ENCODE data around the gene MRFAP1.

The MRFAP1 gene

GRCh38 chr4:6680372-6681034, 40.0 kb downstream of the MRFAP1 start:
- DNase-seq (ENCODE audit: low read depth): no peak
- peak; percentile 31 for TF ChIP-seq CTCF (conservative IDR thresholded peaks at IDR 0.05; ENCODE audit: low read depth, low read length)
- no peak overlapping the region for H3K4me3 ChIP-seq (ENCODE audit: low read depth, low read length)

GRCh38 chr4:6681191-6681590, 40.7 kb downstream of the MRFAP1 start:
- H3K4me3 ChIP-seq (ENCODE audit: low read depth, low read length): no peak overlapping the region
- TF ChIP-seq CTCF (conservative IDR thresholded peaks at IDR 0.05; ENCODE audit: low read depth, low read length): no peak
- DNase-seq (ENCODE audit: low read depth): no peak

- H3K4me3 ChIP-seq (ENCODE audit: low read depth, low read length): no peak overlapping the region
Observed at GRCh38 chr4:6682862-6683590, 42.5 kb downstream of the MRFAP1 start.

GRCh38 chr4:6684656-6685055, 44.2 kb downstream of the MRFAP1 start:
- TF ChIP-seq CTCF (conservative IDR thresholded peaks at IDR 0.05; ENCODE audit: low read depth, low read length): no peak

More at GRCh38 chr4:6682862-6683590, 42.5 kb downstream of the MRFAP1 start:
- no peak for TF ChIP-seq CTCF (conservative IDR thresholded peaks at IDR 0.05; ENCODE audit: low read depth, low read length)
- DNase-seq (ENCODE audit: low read depth): no peak

GRCh38 chr4:6686104-6686787, 45.8 kb downstream of the MRFAP1 start:
- no peak for DNase-seq (ENCODE audit: low read depth)
- TF ChIP-seq CTCF (conservative IDR thresholded peaks at IDR 0.05; ENCODE audit: low read depth, low read length): no peak
- H3K4me3 ChIP-seq (ENCODE audit: low read depth, low read length): no peak overlapping the region

More at GRCh38 chr4:6684656-6685055, 44.2 kb downstream of the MRFAP1 start:
- no peak for DNase-seq (ENCODE audit: low read depth)
- no peak overlapping the region for H3K4me3 ChIP-seq (ENCODE audit: low read depth, low read length)

- no peak for TF ChIP-seq CTCF (conservative IDR thresholded peaks at IDR 0.05; ENCODE audit: low read depth, low read length)
- DNase-seq (ENCODE audit: low read depth): no peak
- H3K4me3 ChIP-seq (ENCODE audit: low read depth, low read length): no peak overlapping the region
Observed at GRCh38 chr4:6687947-6688878, 47.7 kb downstream of the MRFAP1 start.

Data from choroid plexus epithelial cell (primary cell).